PC-9 (cell line): ENCODE data around the gene VGLL1. TPM values are rescaled to one million over a fixed set of nuclear protein-coding genes. Genes with fewer than 3 reads are reported as not detected.
A peak's percentile ranks its signal among the peaks of the same experiment; 100 is the strongest.

ENCODE experiments used
- BruUV-seq: library from RNA; stranded (reverse); fragments of 400-500 nt; replicated peaks from 2 replicates; lab custom pipeline; 2021; lab: Mats Ljungman, UMichigan
- CTCF ChIA-PET: fragments of 300-600 bp; sonication (Branson Sonifier 250); formaldehyde crosslinking; loops from one replicate; lab custom pipeline; 2022; ENCODE audit warnings: antibody characterized with exemption; lab: Charles Lee
- POLR2A ChIA-PET: fragments of 300-600 bp; sonication (Branson Sonifier 250); formaldehyde crosslinking; loops from one replicate; lab custom pipeline; 2022; ENCODE audit warnings: antibody characterized with exemption; ENCODE audit not compliant: unreplicated experiment; lab: Charles Lee
- DNase-seq, 2 experiments: peaks; one replicate each; pipeline versions ENCODE4 v3.0.0 to v3.0.0-alpha.2; 2015 to 2022; ENCODE audit warnings: mixed read lengths in 1 of 2
- H2AFZ ChIP-seq: fragments of 200-600 bp; sonication (generic); 2 replicates; pipeline ENCODE4 v1.8.1; 2017; ENCODE audit warnings: antibody characterized with exemption
- H3F3A ChIP-seq: fragments of 200-600 bp; sonication (generic); 2 replicates; pipeline ENCODE4 v1.8.1; 2017; ENCODE audit warnings: antibody characterized with exemption, mild to moderate bottlenecking, low read depth; ENCODE audit not compliant: insufficient read depth
- H3K27ac ChIP-seq: fragments of 200-600 bp; sonication (generic); 2 replicates; pipeline ENCODE4 v1.6.1; 2016; ENCODE audit warnings: mixed run types
- H3K27me3 ChIP-seq: fragments of 200-600 bp; sonication (generic); 2 replicates; pipeline ENCODE4 v1.6.1; 2016; ENCODE audit warnings: low read depth, mixed run types; ENCODE audit not compliant: insufficient read depth
- H3K36me3 ChIP-seq: fragments of 200-600 bp; sonication (generic); 2 replicates; pipeline ENCODE4 v1.6.1; 2016; ENCODE audit warnings: low read depth, mixed run types
- H3K4me1 ChIP-seq: fragments of 200-600 bp; sonication (generic); replicated peaks from 2 replicates; pipeline ENCODE4 v1.6.1; 2016; ENCODE audit warnings: mixed run types; ENCODE audit not compliant: insufficient read depth
- H3K4me2 ChIP-seq: fragments of 200-600 bp; sonication (generic); 2 replicates; pipeline ENCODE4 v1.6.1; 2017; ENCODE audit warnings: mixed run types
- H3K4me3 ChIP-seq: fragments of 200-600 bp; sonication (generic); 2 replicates; pipeline ENCODE4 v1.6.1; 2016; ENCODE audit warnings: mixed run types
- H3K79me2 ChIP-seq: fragments of 200-600 bp; sonication (generic); 2 replicates; pipeline ENCODE4 v1.6.1; 2017; ENCODE audit warnings: low read depth, mixed run types
- H3K9me2 ChIP-seq: fragments of 200-600 bp; sonication (generic); 2 replicates; pipeline ENCODE4 v1.8.1; 2017; ENCODE audit warnings: mild to moderate bottlenecking; ENCODE audit not compliant: insufficient read depth
- H3K9me3 ChIP-seq: fragments of 200-600 bp; sonication (generic); 2 replicates; pipeline ENCODE4 v1.8.1; 2016; ENCODE audit warnings: low read depth; ENCODE audit not compliant: insufficient read depth
- H4K20me1 ChIP-seq: fragments of 200-600 bp; sonication (generic); 2 replicates; pipeline ENCODE4 v1.8.1; 2017; ENCODE audit not compliant: insufficient read depth
- CTCF ChIP-seq: fragments of 200-600 bp; sonication (generic); conservative IDR thresholded peaks from 2 replicates; pipeline ENCODE4 v1.6.1; 2017; ENCODE audit warnings: mixed run types, antibody characterized with exemption, mild to moderate bottlenecking, moderate library complexity
- EZH2 ChIP-seq: fragments of 200-600 bp; sonication (generic); IDR thresholded peaks from 2 replicates; pipeline ENCODE4 v1.8.0; 2017; ENCODE audit warnings: antibody characterized with exemption, low read depth
- intact Hi-C: fragments of 100-400 bp; cut with micrococcal nuclease; formaldehyde crosslinking; loops from one replicate; pipeline ENCODE4 v1.10.0; 2022; ENCODE audit not compliant: unreplicated experiment
- total RNA-seq: library from RNA; stranded (reverse); gene quantifications from 2 replicates; pipeline ENCODE4 v1.2.3, GENCODE V29; 2021

The VGLL1 gene
- total RNA-seq, 1 experiment from 2014 or later: 154 TPM

- Histone ChIP-seq H3K4me1 (peaks cover 23% of the 10 kb centered on the region), H3K4me2 (peak overlapping the region; percentile 97), H3K9me2 (no peaks in the 10 kb centered on the region), H3K27me3 (no peaks in the 10 kb centered on the region), H3F3A (peaks cover 17% of the 10 kb centered on the region), H3K79me2 (peaks cover 29% of the 10 kb centered on the region), H4K20me1 (peaks cover 6% of the 10 kb centered on the region; the same call in 1 of the 2 replicates), H3K4me3 (peak overlapping the region; percentile 93), H3K9me3 (no peaks in the 10 kb centered on the region), H2AFZ (peak overlapping the region; percentile 80), H3K27ac (peak overlapping the region; percentile 94), H3K36me3 (peaks cover 18% of the 10 kb centered on the region)
- POLR2A ChIA-PET: interaction anchor here (0.6 to 1.0 kb wide), 3 partner anchors 30 to 88 kb away, joined by 3 to 10 read pairs (median 6); partner anchors contain the start of gene VGLL1
- no peak for DNase-seq
- BruUV-seq: TSS peak; percentile 89
- TF ChIP-seq EZH2 (no peak), CTCF (no peak)
- intact Hi-C loops: loop anchor here (2.0 to 5.0 kb wide), 5 partner anchors 99 to 245 kb away; partner anchors contain the start of gene MAP7D3
- CTCF ChIA-PET: interaction anchor here (0.6 to 1.2 kb wide), 2 partner anchors 142 to 1708 kb away, joined by 3 read pairs; no protein-coding TSS in a partner anchor
These were observed 35.7 kb upstream of the VGLL1 start for GRCh38 chrX:136496186-136496763.

DNA sequence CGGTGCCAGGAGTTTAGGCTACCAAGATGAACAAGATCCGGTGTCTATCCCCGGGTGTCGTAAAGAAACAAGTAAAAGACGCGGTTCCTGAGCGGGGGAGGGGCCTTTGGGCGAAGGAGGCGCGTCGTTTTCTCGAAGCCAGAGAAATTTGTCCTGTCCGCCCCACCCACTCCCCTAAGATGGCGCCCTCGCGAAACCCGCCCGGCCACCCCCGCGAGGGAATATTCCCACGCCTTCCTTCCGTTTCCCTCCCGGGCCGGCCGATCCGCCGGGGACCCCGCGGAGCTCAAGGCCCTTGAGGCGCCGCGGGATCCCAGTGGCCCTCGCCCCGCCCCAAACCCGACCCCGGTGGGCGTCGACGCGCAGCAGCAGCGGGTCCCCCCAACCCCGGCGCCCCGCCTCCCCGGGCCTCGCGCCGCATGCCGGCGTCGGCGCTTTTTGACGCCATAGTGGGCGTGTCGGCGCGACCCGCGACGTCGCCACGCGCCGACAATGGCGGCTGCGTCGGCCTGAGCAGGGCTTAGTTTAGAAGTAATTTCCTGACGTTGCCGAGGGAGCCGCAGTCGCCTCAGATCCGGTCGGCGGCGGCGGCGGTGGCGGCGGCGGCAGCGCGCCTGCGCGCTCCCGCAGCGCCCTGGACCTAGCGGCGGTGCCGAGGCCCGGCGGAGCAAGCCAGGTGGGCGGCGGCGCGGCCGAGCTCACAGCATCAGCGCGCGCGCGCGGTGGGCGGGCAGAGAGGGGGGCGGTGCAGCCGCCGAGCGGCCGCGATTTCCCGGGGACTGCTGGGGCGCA, 35.1 kb upstream of the VGLL1 start:
- H3F3A ChIP-seq: peaks cover 17% of the 10 kb centered on the region
- no peaks in the 10 kb centered on the region for H3K9me3 ChIP-seq
- intact Hi-C loops: loop anchor here (1.0 to 5.0 kb wide), 7 partner anchors 35 to 246 kb away; partner anchors contain the start of genes MAP7D3 and VGLL1
- H3K4me2 ChIP-seq: peak overlapping the region; percentile 97
- H3K36me3 ChIP-seq: peaks cover 24% of the 10 kb centered on the region
- H2AFZ ChIP-seq: peak overlapping the region; percentile 94
- H3K79me2 ChIP-seq: peaks cover 29% of the 10 kb centered on the region
- no peaks in the 10 kb centered on the region for H3K9me2 ChIP-seq
- H3K27ac ChIP-seq: peak overlapping the region; percentile 94
- no TSS peak for BruUV-seq
- H4K20me1 ChIP-seq: peaks cover 6% of the 10 kb centered on the region; the same call in 1 of the 2 replicates
- peak overlapping the region; percentile 93 for H3K4me3 ChIP-seq
- ChIA-PET POLR2A (interaction anchor here (0.5 to 1.0 kb wide), 9 partner anchors 18 to 282 kb away, joined by 3 to 10 read pairs (median 4); partner anchors contain the start of gene VGLL1), CTCF (interaction anchor here (0.6 to 1.2 kb wide), 3 partner anchors 73 to 1709 kb away, joined by 3 read pairs; no protein-coding TSS in a partner anchor)
- H3K27me3 ChIP-seq: no peaks in the 10 kb centered on the region
- TF ChIP-seq CTCF (no peak), EZH2 (no peak)
- peaks cover 23% of the 10 kb centered on the region for H3K4me1 ChIP-seq
- DNase-seq: peak; percentile 84 to 87

DNA sequence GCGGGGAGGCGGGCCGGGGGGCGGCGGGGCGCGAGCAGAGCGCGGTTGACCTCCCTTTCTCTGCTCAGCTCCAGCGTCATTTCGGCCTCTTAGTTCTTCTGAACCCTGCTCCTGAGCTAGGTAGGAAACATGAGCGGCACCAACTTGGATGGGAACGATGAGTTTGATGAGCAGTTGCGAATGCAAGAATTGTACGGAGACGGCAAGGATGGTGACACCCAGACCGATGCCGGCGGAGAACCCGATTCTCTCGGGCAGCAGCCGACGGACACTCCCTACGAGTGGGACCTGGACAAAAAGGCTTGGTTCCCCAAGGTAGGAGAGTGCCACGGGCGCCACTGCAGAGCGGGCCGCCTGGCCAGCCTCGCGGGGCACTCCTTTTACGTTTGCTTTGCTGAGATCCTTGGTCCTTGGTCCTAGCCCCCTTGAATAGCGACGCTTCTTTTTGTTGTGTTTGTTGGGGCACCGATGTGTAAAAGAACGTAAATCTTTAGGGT, 34.4 kb upstream of the VGLL1 start, which contains the start of gene HTATSF1:
HTATSF1 (plus strand) TSS at position 37 of the 497 bp plus-strand sequence; CDS start at position 130, 93 bp downstream.
- peaks cover 29% of the 10 kb centered on the region for H3K79me2 ChIP-seq
- intact Hi-C loops: loop anchor here (1.0 to 5.0 kb wide), 7 partner anchors 35 to 247 kb away; partner anchors contain the start of genes MAP7D3 and VGLL1
- peak within 1 kb of the TSS; percentile 97 for H3K4me2 ChIP-seq
- H3K9me2 ChIP-seq: no peaks in the 10 kb centered on the region
- peaks cover 28% of the 10 kb centered on the region for H3K36me3 ChIP-seq
- H3K27ac ChIP-seq: peak within 1 kb of the TSS; percentile 94
- POLR2A ChIA-PET: interaction anchor here (0.6 to 1.0 kb wide), 6 partner anchors 17 to 283 kb away, joined by 3 to 10 read pairs (median 4); no protein-coding TSS in a partner anchor
- BruUV-seq: TSS peak; percentile 53
- peak in 1 of 2 experiments; percentile 54 for DNase-seq
- H3K27me3 ChIP-seq: no peaks in the 10 kb centered on the region
- no peak for TF ChIP-seq EZH2
- TF ChIP-seq CTCF: no peak
- H3K4me3 ChIP-seq: peak within 1 kb of the TSS; percentile 93
- H3F3A ChIP-seq: peaks cover 17% of the 10 kb centered on the region
- peak within 1 kb of the TSS; percentile 94 for H2AFZ ChIP-seq
- H4K20me1 ChIP-seq: peaks cover 6% of the 10 kb centered on the region; the same call in 1 of the 2 replicates
- CTCF ChIA-PET: interaction anchor here (0.6 to 1.2 kb wide), 3 partner anchors 73 to 345 kb away, joined by 3 to 4 read pairs (median 3); no protein-coding TSS in a partner anchor
- peaks cover 23% of the 10 kb centered on the region for H3K4me1 ChIP-seq
- H3K9me3 ChIP-seq: no peaks in the 10 kb centered on the region
